Measurements from ENCODE around the gene ACOD1. TPM values are rescaled to one million over a fixed set of nuclear protein-coding genes. Genes with fewer than 3 reads are reported as not detected.
"Not testable (repeated sequence)": the region's sequence is repeated elsewhere in the genome, so short reads cannot be mapped to it uniquely, and the experiment has no call there.

The ACOD1 gene
- polyA plus RNA-seq, 4 donors = not detected

GRCh38 chr13:76950101-76950500, 1.8 kb downstream of the ACOD1 start:
- DNase-seq (ENCODE audit: low read depth in 4 of 4, low spot score in 3 of 4) = no peak

GRCh38 chr13:76953968-76954367, 5.7 kb downstream of the ACOD1 start:
- no peak for DNase-seq (ENCODE audit: low read depth in 4 of 4, low spot score in 3 of 4)

DNA sequence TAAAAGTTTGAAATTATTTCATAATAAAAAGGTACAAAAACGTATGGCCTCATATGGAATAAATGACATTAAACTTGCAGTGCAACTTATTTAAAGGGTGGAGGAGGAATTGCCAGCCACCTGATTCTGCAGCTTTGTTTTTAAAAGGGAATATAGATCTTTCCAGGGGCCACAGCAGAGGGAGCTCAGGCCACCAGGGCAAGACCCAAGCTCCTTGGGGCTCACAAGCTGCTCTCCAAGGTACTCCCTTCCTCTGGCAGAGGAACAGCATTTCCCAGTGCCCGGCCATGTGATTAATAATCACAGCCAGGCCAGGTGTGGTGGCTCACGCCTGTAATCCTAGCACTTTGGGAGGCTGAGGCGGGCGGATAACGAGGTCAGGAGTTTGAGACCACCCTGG, 6.2 kb downstream of the ACOD1 start:
- DNase-seq (ENCODE audit: low read depth in 4 of 4, low spot score in 3 of 4) = no peak

GRCh38 chr13:76955193-76955592, 6.9 kb downstream of the ACOD1 start:
- DNase-seq (ENCODE audit: low read depth in 4 of 4, low spot score in 3 of 4) = no peak

GRCh38 chr13:76955661-76956060, 7.3 kb downstream of the ACOD1 start:
- no peak for DNase-seq (ENCODE audit: low read depth in 4 of 4, low spot score in 3 of 4)

DNA sequence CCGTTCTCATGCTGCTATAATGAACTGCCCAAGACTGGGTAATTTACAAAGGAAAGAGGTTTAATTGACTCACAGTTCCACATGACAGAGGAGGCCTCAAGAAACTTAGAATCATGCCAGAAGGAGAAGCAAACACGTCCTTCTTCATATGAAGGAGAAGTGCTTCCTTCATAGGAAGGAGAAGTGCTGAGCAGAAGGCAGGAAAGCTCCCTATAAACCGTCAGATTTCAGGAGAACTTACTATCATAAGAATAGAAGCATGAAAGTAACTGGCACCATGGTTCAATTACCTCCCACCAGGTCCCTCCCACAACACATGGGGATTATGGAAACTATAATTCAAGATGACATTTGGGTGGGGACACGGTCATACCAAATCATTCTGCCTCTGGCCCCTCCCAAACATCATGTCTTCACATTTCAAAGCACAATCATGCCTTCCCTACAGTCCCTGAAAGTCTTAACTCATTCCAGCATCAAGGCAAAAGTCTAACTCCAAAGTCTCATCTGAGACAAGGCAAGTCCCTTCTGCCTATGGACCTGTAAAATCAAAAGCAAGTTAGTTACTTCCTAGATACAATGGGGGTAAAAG, 10.6 kb downstream of the ACOD1 start:
- no peak for DNase-seq (ENCODE audit: low read depth in 4 of 4, low spot score in 3 of 4)

GRCh38 chr13:76959734-76960133, 11.4 kb downstream of the ACOD1 start:
- DNase-seq (ENCODE audit: low read depth in 4 of 4, low spot score in 3 of 4) = not testable (repeated sequence)

DNA sequence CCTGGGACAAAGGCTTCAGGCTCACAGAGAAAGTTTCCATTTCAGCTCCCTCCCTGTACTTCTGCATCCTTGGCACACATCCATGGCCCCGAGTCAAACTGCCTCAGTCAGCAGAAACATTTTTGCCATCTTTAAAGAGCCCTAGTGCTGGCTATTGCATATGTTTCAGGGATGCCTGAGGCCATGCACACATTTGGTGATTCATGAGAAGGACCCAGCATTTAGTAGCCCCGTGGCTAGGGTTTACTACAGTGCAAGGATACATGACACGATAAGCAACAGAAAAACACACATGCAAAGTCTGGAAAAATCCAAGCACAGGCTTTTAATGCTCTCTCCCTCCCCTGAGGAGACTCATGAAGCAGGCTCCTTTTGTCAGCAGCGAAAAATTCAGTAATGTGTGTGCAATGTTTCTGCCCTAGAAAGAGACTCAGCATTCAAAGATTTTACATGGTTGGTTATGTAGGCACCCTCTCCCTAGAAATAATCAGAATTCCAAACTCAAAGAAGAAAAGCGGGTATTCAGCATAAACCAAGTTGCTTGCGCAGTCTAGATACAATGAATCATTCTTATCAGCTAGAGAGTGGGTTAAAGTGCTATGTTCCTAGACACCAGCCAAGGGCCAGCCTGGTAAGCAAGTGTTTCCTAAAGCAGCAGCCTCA, 17.6 kb downstream of the ACOD1 start:
- peak in 1 of 4 donors; percentile 6 for DNase-seq (ENCODE audit: low read depth in 4 of 4, low spot score in 3 of 4)

DNA sequence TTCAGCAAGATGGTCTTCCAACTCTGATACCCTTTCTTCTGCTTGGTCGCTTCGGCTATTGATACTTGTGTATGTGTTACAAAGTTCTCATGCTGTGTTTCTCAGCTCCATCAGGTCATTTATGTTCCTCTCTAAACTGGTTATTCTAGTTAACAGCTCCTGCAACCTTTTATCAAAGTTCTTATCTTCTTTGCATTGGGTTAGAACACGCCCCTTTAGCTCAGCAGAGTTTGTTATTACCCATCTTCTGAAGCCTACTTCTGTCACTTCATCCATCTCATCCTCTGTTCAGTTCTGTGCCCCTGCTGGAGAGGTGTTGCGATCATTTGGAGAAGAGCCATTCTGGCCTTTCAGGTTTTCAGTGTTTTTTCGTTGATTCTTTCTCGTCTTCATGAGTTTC, 18.7 kb downstream of the ACOD1 start:
- no peak for DNase-seq (ENCODE audit: low read depth in 4 of 4, low spot score in 3 of 4)

DNA sequence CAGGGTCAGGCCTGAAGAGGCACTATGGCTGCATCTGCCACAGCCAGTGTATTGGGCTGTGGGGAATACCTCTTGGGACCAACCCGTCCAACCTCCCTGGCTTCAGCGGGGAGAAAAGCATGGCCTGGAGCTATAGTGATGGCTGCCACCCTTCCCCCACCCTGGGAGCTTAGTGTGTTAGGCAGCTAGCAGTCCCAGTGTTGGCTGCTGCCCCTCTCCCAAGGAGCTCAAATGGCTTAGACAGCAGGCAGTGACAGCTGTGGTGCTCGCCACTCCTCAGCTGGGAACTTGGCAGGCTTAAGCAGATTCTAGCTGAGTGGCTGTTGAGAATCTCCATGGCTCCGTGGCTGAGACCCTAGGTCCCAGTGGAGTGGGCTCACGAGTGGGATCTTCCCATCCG, 19.7 kb downstream of the ACOD1 start:
- DNase-seq (ENCODE audit: low read depth in 4 of 4, low spot score in 3 of 4) = no peak

DNA sequence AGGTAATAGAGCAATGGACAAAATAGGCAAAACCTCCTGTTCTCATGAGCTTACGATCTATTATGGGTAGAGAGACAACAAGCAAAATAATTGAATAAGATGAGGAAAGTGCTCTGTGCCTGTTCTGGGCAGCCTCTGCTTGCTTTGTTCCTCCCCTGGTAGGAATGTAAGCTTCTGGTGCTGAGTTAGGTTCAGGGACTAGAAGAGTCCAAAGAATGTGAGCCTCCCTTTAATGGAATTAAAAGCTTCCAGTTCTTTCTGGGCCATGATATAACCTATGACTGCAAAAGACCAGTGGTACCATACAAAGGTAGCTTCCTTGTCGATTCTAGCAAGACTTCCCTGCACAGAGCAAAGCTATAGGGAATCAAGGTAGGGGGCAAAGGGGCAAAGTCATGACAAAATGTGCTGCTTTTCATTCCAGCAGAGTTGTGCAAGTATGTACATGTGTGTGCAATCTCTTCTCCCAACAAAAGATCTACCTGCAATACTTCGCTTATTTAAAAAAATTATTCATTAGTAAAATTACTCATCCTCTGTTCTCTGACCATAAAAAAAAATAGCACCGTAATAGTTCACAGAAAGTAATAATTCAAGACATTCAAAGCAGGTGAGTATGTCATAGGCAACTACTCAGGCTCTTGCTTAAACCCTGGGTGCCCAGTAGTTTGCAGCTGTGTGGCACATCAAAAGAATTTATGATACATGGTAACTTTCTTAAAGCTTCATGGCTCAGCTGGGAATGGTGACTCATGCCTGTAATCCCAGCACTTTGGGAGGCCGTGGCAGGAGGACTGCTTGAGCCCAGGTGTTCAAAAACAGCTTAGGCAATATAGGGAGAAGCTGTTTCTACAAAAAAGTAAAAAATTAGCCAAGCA, 21.4 kb downstream of the ACOD1 start:
- DNase-seq (ENCODE audit: low read depth in 4 of 4, low spot score in 3 of 4) = no peak

- no peak for DNase-seq (ENCODE audit: low read depth in 4 of 4, low spot score in 3 of 4)
Observed at GRCh38 chr13:76971215-76971614, 22.9 kb downstream of the ACOD1 start.

DNA sequence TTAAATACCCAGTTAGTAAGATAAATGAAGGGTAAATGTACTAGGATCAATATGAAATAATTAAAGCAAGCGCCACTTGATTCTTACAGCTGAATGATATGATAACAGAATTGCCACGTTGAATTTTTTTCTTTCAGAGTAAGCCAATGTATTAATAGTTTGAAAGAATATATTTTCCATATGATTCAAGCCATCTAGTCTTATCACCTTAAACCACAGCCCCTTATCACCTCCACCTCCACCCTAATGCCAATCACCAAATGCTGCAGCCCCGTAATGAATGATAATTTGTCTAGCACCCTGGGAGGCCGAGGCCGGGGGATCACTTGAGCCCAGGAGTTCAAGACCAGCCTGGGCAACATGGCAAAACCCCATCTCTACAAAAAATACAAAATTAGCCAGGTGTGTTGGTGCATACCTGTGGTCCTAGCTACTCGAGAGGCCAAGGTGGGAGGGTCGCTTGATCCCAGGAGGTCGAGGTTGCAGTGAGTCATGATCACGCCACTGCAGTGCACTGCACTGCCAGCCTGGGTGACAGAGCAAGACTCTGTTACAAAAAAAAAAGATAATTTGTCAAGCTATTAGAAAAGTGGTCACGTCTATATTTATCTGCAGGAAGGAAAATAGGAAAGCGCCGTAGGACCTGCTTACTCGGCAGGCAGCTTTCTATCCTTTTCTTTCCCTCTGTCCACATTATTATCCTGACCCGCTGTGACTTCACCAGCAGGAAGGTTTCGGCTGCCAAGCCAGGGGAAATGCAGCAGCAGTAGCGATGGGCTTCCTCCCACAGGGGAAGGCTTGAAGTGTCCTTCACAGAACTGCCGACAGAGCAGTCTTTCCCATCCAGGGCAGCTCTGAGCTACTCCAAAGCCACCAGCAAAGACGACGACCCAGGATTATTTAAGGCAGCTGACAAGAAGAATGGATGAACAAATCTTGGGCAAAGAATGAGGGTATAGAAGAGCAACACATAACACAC, 23.8 kb downstream of the ACOD1 start:
- DNase-seq (ENCODE audit: low read depth in 4 of 4, low spot score in 3 of 4) = no peak

DNA sequence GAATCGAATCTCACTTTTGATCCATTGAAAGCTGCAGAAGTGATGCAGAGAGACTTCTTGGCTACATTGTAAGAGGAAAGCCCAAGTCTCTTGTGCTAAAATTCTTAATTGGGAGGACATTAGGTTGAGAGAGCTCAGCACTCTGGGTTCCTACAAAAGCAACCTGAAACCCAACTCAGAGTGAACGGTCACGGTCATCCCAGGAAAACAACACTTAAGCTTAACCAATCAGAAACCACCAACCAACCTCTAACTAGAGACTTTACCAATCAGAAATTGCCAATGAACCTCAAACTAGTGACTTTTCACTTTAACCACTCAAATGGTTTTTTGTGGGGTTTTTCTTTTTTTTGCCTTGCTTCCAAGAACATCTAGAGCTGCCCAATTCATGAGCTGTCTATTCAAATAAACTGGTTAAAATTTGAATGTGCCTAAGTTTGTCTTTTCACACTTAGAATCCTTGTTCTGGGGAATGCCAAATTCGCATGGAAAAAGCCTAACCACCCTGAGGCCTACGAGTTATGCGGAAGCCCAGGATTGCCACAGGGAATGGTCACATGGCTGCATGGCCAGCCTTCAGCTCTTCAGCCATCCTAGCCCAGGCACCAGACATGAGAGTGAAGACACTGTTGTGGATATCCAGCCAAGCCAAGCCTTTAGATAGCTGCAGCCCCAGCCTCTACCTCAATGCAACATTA, 25.8 kb downstream of the ACOD1 start:
- no peak for DNase-seq (ENCODE audit: low read depth in 4 of 4, low spot score in 3 of 4)

- no peak for DNase-seq (ENCODE audit: low read depth in 4 of 4, low spot score in 3 of 4)
Observed at GRCh38 chr13:76974618-76974975, 26.3 kb downstream of the ACOD1 start.

DNA sequence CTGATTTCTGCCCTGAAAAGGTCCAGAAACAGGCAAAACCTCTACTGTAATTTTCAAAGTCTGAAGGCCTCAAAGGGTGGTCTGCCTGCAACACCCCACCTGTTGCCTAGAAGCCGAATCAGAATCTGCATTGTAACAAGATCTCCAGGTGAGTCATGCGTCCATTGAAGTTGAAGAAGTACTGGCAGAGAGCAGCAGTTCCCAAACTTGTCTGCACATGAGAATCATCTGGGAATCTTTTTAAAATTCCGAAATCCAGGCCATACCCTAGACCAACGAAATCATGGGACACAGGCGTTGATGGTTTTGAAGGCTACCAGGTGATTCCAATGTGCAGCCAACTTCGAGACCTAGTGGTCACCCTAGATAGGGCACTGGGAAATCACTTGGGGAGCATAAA, 27.6 kb downstream of the ACOD1 start:
- DNase-seq (ENCODE audit: low read depth in 4 of 4, low spot score in 3 of 4) = no peak

GRCh38 chr13:76976490-76976889, 28.2 kb downstream of the ACOD1 start:
- DNase-seq (ENCODE audit: low read depth in 4 of 4, low spot score in 3 of 4) = no peak

DNA sequence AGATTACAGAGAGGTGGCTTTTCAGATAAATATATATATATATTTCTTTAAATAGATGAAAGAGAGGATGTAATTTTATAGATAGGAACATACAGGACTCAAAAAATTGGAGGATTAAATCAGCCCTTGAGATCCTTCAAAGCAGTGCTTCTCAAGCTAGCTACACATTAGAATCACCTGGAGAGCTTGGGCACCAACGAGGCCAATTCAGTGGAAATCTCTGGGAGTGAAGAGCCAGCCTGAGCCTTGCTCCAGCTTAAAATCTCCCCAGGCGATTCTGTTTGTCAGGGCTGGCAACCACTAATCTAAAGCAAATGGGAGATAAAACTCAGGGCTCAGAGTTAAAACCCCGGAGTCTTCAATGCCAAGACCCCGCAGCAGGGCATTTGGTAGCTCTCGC, 28.6 kb downstream of the ACOD1 start:
- no peak for DNase-seq (ENCODE audit: low read depth in 4 of 4, low spot score in 3 of 4)

DNA sequence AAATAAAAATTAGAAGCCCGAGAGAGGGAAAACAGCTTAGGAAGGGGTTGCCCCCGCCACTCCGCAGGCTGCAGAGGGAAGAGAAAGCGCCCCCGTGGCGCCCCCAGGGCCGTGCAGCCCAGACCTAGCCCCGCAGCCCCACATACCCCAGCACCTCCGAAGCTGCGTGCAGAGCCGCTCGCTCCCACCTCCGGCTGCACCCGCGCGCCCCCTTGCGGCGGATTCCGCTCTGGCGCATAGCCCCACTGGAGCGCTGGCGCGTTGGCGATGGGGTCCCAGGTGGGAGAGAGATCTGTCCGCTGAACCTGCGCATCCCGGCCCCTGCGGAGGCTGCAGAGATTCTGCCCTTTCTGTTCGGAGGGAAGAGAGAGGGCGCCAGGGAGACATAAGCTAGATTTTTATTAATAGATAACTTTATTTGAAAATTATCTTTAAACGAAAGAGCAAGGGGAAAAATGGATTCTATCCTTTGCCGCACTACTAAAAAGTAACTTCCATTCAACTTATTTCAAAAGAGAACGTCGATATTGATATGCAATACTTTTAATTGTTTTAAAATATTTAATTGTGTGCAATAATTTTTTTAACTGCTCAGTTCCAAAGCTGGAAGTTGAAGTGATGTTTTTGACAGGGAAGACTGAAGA, 31.9 kb downstream of the ACOD1 start:
- peak in 1 of 4 donors; percentile 51 for DNase-seq (ENCODE audit: low read depth in 4 of 4, low spot score in 3 of 4)

- DNase-seq (ENCODE audit: low read depth in 4 of 4, low spot score in 3 of 4) = no peak
Observed at GRCh38 chr13:76982061-76982460, 33.8 kb downstream of the ACOD1 start.

All from left renal pelvis (tissue), 4 donors.